Parathyroid adenoma (tissue), 2 donors: ENCODE measurements around the gene SMOC2.

ENCODE experiments used
- H2AFZ ChIP-seq: fragments of 300-600 bp; sonication (generic); one replicate; pipeline ENCODE4 v1.7.0; 2017; ENCODE audit warnings: antibody characterized with exemption, mild to moderate bottlenecking
- H3K27ac ChIP-seq: fragments of 300-600 bp; sonication (generic); one replicate; pipeline ENCODE4 v1.7.0; 2017
- H3K27me3 ChIP-seq: fragments of 300-600 bp; sonication (generic); one replicate; pipeline ENCODE4 v1.7.0; 2017; ENCODE audit warnings: low read length; ENCODE audit not compliant: control insufficient read depth, insufficient read depth
- H3K36me3 ChIP-seq: fragments of 300-600 bp; sonication (generic); one replicate; pipeline ENCODE4 v1.7.0; 2017; ENCODE audit warnings: low read length; ENCODE audit not compliant: control insufficient read depth, insufficient read depth
- H3K4me1 ChIP-seq: fragments of 300-600 bp; sonication (generic); one replicate; pipeline ENCODE4 v1.7.0; 2017; ENCODE audit warnings: control low read depth
- H3K4me2 ChIP-seq: fragments of 300-600 bp; sonication (generic); one replicate; pipeline ENCODE4 v1.7.0; 2017; ENCODE audit warnings: low read length
- H3K4me3 ChIP-seq: fragments of 300-600 bp; sonication (generic); one replicate; pipeline ENCODE4 v1.7.0; 2017; ENCODE audit warnings: low read depth, low read length
- H3K79me2 ChIP-seq: fragments of 300-600 bp; sonication (generic); one replicate; pipeline ENCODE4 v1.7.0; 2017; ENCODE audit warnings: control low read depth
- H3K9ac ChIP-seq: fragments of 300-600 bp; sonication (generic); one replicate; pipeline ENCODE4 v1.7.0; 2017; ENCODE audit warnings: mild to moderate bottlenecking
- H3K9me3 ChIP-seq: fragments of 300-600 bp; sonication (generic); one replicate; pipeline ENCODE4 v1.7.0; 2017; ENCODE audit warnings: low read length; ENCODE audit not compliant: control insufficient read depth
- TF ChIP-seq, protein P1 (sequence below): fragments of 300-600 bp; sonication (generic); IDR thresholded peaks from one replicate; pipeline ENCODE4 v1.7.0; 2017; ENCODE audit warnings: antibody characterized with exemption, mild to moderate bottlenecking
- donor health status: primary hyperparathyroidism.

Gene SMOC2

DNA sequence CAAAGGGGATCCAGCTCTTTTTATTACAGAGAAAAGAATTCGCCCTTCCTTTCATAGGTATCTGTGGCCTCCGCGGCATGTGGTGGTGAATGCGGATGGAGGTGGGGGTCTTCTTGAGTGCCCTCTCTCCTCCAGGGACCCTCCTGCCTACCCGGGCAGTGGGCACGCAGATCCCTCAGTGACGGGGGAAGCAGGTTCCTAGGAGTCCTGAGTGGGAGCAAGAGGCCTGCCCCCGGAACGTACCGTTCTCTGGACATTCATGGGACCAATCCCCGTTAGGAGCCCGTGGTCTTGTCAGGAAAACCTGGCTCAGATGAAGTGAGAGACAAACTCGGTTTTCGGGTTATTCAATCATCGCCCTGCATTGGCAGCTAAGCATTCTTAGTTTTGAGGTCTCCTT lies 56.4 kb downstream of the SMOC2 start:
- H3K9ac ChIP-seq, result no peak overlapping the region
- no peaks in the 10 kb centered on the region for H3K79me2 ChIP-seq
- no peaks in the 10 kb centered on the region for H3K36me3 ChIP-seq
- no peaks in the 10 kb centered on the region for H3K4me1 ChIP-seq
- H3K27ac ChIP-seq, result no peak overlapping the region
- TF ChIP-seq, protein P1, sequence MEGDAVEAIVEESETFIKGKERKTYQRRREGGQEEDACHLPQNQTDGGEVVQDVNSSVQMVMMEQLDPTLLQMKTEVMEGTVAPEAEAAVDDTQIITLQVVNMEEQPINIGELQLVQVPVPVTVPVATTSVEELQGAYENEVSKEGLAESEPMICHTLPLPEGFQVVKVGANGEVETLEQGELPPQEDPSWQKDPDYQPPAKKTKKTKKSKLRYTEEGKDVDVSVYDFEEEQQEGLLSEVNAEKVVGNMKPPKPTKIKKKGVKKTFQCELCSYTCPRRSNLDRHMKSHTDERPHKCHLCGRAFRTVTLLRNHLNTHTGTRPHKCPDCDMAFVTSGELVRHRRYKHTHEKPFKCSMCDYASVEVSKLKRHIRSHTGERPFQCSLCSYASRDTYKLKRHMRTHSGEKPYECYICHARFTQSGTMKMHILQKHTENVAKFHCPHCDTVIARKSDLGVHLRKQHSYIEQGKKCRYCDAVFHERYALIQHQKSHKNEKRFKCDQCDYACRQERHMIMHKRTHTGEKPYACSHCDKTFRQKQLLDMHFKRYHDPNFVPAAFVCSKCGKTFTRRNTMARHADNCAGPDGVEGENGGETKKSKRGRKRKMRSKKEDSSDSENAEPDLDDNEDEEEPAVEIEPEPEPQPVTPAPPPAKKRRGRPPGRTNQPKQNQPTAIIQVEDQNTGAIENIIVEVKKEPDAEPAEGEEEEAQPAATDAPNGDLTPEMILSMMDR, result no peak
- no peaks in the 10 kb centered on the region for H3K9me3 ChIP-seq
- H3K4me3 ChIP-seq, result no peak overlapping the region
- no peaks in the 10 kb centered on the region for H3K27me3 ChIP-seq
- no peak overlapping the region for H3K4me2 ChIP-seq
- no peak overlapping the region for H2AFZ ChIP-seq

DNA sequence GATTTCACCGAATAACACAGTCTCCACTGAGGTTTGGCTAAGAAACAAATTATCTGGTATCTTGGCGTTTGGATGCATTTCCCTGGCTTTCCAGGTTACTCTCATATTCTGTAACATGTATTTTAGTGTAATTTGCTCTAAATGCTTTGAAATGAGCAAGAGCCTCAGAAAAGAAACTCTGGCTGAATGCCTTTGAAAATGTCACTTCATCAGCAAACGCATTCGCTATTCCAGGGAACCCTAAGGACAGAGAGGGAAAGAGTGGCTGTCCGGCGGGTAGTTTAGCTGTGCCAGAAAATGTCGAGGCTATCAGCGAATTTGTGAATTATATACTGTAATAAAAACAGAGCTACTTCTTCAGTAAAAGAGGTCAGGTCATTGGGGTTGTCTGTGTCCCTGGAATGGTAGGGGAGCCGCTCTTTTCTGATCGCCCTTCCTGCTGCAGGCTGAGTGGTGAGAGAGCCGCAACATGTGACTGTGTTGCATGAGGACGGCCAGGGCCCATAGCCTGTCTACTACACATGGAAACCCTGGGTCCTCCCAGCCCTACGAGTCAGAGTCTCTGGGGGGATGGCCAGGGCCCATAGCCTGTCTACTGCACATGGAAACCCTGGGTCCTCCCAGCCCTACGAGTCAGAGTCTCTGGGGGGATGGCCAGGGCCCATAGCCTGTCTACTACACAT lies 57.3 kb downstream of the SMOC2 start:
- no peak overlapping the region for H3K27ac ChIP-seq
- TF ChIP-seq, protein P1, result no peak

DNA sequence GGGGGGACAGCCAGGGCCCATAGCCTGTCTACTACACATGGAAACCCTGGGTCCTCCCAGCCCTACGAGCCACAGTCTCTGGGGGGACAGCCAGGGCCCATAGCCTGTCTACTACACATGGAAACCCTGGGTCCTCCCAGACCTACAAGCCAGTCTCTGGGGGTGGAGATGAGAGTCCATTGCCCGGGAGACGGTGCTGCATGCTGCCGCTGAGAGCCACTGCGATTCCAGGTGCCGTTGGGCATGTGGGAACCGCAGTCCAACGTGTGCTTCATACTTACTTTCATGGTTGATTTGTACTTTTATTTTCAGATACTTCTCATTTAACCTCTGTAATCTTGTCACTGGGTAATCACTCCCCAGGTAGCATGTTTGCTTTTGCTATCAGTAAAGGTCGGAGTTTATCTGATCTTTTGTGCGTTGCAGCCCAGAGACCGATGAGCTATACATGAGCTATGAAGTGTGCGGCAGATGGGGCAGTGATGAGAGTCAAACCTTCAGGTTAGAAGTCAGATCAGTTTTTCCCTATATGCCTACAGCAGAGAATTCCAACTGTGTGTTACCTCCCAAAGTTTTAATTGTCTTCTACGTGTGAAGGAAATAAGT lies 58.2 kb downstream of the SMOC2 start:
- no peaks in the 10 kb centered on the region for H3K36me3 ChIP-seq
- H3K27me3 ChIP-seq, result no peaks in the 10 kb centered on the region
- no peaks in the 10 kb centered on the region for H3K79me2 ChIP-seq
- H3K4me3 ChIP-seq, result no peak overlapping the region
- H3K4me2 ChIP-seq, result no peak overlapping the region
- no peak overlapping the region for H2AFZ ChIP-seq
- no peaks in the 10 kb centered on the region for H3K9me3 ChIP-seq
- no peak overlapping the region for H3K9ac ChIP-seq
- TF ChIP-seq, protein P1, result no peak
- no peak overlapping the region for H3K27ac ChIP-seq
- H3K4me1 ChIP-seq, result no peaks in the 10 kb centered on the region

More for the DNA sequence above, 57.3 kb downstream of the SMOC2 start:
- Histone ChIP-seq H3K4me1 (no peaks in the 10 kb centered on the region), H2AFZ (no peak overlapping the region), H3K9me3 (no peaks in the 10 kb centered on the region), H3K27me3 (no peaks in the 10 kb centered on the region), H3K79me2 (no peaks in the 10 kb centered on the region), H3K4me2 (no peak overlapping the region), H3K4me3 (no peak overlapping the region), H3K9ac (no peak overlapping the region), H3K36me3 (no peaks in the 10 kb centered on the region)

DNA sequence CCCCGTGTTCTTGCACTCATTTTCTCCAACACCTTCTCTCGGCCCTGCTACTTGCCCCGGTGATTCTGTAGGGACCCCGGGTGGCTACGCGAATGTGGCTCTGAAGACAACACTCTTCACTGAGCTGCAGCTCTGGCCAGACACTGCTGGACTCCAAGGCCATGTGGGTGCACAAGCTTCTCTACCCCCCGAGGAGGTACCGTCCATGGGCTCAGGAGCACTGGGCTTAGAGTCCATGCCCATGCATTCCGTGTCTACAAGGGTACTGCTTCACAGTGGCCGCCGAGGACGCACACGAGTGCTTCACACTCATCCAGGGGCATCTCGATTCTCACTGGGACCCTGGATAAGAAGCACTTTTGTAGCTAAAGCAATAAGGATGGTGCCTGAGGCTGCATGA lies 59.5 kb downstream of the SMOC2 start:
- Histone ChIP-seq H3K4me1 (no peaks in the 10 kb centered on the region), H3K9ac (no peak overlapping the region), H3K4me3 (no peak overlapping the region), H3K36me3 (no peaks in the 10 kb centered on the region), H2AFZ (no peak overlapping the region), H3K4me2 (no peak overlapping the region), H3K9me3 (no peaks in the 10 kb centered on the region), H3K79me2 (no peaks in the 10 kb centered on the region), H3K27ac (no peak overlapping the region), H3K27me3 (no peaks in the 10 kb centered on the region)
- TF ChIP-seq, protein P1, result no peak

DNA sequence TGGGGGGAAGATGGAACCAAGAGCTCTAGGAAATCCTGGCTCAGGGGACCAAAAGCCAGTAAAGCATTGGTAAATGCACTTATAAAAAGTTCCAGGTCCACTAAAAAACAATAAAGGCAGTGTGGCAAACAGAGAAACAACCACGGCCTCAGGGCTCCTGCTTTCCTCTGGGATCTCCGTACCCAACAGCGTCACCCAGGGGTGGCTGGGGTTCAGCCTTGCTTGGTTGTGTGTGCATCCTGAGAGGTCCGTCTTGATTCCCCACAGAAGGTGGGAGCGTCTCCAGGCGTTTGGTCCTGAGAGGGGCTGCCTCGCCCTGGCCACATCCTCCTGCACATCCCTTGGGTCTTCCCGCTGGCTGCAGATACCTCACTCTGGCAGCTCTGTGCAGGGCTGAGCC lies 60.6 kb downstream of the SMOC2 start:
- H3K4me1 ChIP-seq, result no peaks in the 10 kb centered on the region
- no peak overlapping the region for H3K4me2 ChIP-seq
- TF ChIP-seq, protein P1, result no peak
- no peaks in the 10 kb centered on the region for H3K79me2 ChIP-seq
- H3K36me3 ChIP-seq, result no peaks in the 10 kb centered on the region
- H2AFZ ChIP-seq, result no peak overlapping the region
- H3K27ac ChIP-seq, result no peak overlapping the region
- H3K9me3 ChIP-seq, result no peaks in the 10 kb centered on the region
- H3K4me3 ChIP-seq, result no peak overlapping the region
- H3K27me3 ChIP-seq, result no peaks in the 10 kb centered on the region
- H3K9ac ChIP-seq, result no peak overlapping the region
